Neural cell (in vitro differentiated cells): Measurements from ENCODE around the gene NEURL4.

Experiments used
- EZH2 ChIP-seq: fragments of 200-600, 300-800 bp; shearing (Covaris generic), sonication (generic); IDR thresholded peaks from 2 replicates; pipeline ENCODE4 v1.6.1; 2014; ENCODE audit warnings: antibody characterized with exemption, low read length, borderline replicate concordance, mild to moderate bottlenecking; ENCODE audit not compliant: insufficient read depth, poor library complexity, severe bottlenecking
- MXI1 ChIP-seq: fragments of 450-650 bp; conservative IDR thresholded peaks from 2 replicates; pipeline ENCODE4 v1.6.1; 2014; ENCODE audit warnings: antibody characterized with exemption, mild to moderate bottlenecking; ENCODE audit not compliant: poor library complexity, severe bottlenecking
- RAD21 ChIP-seq: fragments of 450-650 bp; conservative IDR thresholded peaks from 2 replicates; pipeline ENCODE4 v1.6.1; 2014; ENCODE audit warnings: antibody characterized with exemption, mild to moderate bottlenecking, moderate library complexity
- TF ChIP-seq, protein P1 (sequence below): fragments of 450-650 bp; IDR thresholded peaks from 2 replicates; pipeline ENCODE4 v1.5.1; 2014; ENCODE audit warnings: antibody characterized with exemption, mild to moderate bottlenecking, moderate library complexity; ENCODE audit not compliant: poor library complexity, severe bottlenecking

DNA sequence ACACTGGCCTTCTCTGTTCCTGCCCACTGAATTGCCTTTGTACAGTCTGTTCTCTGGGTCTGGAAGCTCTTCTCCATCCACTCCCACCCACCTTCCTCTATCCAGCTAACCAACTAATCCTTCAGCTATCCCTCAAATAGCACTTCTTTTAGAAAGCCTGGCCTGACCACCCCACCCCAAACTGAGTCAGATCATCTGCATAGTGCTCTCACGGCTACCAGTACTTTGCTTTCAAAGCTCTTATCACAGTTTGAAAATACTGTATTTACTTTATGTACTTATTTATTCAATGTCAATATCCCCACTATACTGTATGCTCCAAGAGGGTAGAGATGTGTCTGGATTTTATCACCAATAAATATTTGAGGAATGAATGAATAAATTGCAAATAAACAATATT, 62.4 kb downstream of the NEURL4 start:
- TF ChIP-seq EZH2 (no peak), RAD21 (no peak), MXI1 (no peak)
- TF ChIP-seq, protein P1, sequence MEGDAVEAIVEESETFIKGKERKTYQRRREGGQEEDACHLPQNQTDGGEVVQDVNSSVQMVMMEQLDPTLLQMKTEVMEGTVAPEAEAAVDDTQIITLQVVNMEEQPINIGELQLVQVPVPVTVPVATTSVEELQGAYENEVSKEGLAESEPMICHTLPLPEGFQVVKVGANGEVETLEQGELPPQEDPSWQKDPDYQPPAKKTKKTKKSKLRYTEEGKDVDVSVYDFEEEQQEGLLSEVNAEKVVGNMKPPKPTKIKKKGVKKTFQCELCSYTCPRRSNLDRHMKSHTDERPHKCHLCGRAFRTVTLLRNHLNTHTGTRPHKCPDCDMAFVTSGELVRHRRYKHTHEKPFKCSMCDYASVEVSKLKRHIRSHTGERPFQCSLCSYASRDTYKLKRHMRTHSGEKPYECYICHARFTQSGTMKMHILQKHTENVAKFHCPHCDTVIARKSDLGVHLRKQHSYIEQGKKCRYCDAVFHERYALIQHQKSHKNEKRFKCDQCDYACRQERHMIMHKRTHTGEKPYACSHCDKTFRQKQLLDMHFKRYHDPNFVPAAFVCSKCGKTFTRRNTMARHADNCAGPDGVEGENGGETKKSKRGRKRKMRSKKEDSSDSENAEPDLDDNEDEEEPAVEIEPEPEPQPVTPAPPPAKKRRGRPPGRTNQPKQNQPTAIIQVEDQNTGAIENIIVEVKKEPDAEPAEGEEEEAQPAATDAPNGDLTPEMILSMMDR = no peak
